Left ventricle myocardium inferior (tissue), 1 donor: ENCODE results near the gene TACSTD2. TPM values are rescaled to one million over a fixed set of nuclear protein-coding genes. Genes with fewer than 3 reads are reported as not detected.

Source experiments
- DNase-seq: peaks from one replicate; pipeline ENCODE4 v3.0.0-alpha.2; 2020
- H3K27ac ChIP-seq: fragments of 200-600 bp; replicated peaks from 2 replicates; pipeline ENCODE4 v1.8.0; 2021
- H3K27me3 ChIP-seq: fragments of 200-600 bp; 2 replicates; pipeline ENCODE4 v1.8.0; 2021; ENCODE audit warnings: low read depth
- H3K36me3 ChIP-seq: fragments of 200-600 bp; 2 replicates; pipeline ENCODE4 v1.8.0; 2021
- H3K4me1 ChIP-seq: fragments of 200-600 bp; 2 replicates; pipeline ENCODE4 v1.8.0; 2021
- H3K4me3 ChIP-seq: fragments of 200-600 bp; 2 replicates; pipeline ENCODE4 v1.8.0; 2021; ENCODE audit warnings: mild to moderate bottlenecking, moderate library complexity
- H3K9me3 ChIP-seq: fragments of 200-600 bp; replicated peaks from 2 replicates; pipeline ENCODE4 v1.8.0; 2021
- CTCF ChIP-seq: fragments of 200-600 bp; IDR thresholded peaks from 2 replicates; pipeline ENCODE4 v1.8.0; 2021; ENCODE audit warnings: antibody characterized with exemption, mild to moderate bottlenecking, borderline replicate concordance
- intact Hi-C: fragments of 100-400 bp; cut with micrococcal nuclease; formaldehyde crosslinking; loops from one replicate; pipeline ENCODE4 v1.11.0; 2022
- total RNA-seq: library from RNA; stranded (reverse); fragmentation: NEBNext Ultra II Directional; extraction: Animal tissue kit (Norgen Biotek cat#: 25700); gene quantifications from one replicate; pipeline ENCODE4 v1.2.1, GENCODE V29; 2021
- donor health status: DM: no; HTN: yes; CAD: no; lungs with severe emphysema.

TACSTD2 gene
- total RNA-seq, 1 donor from 2014 or later, result 0.16 TPM

GRCh38 chr1:58596631-58597052 lies 19.6 kb upstream of the TACSTD2 start:
- no peaks in the 10 kb centered on the region for H3K27me3 ChIP-seq
- no peak for TF ChIP-seq CTCF
- intact Hi-C loops, result no loop called here
- H3K4me1 ChIP-seq, result peaks cover 23% of the 10 kb centered on the region
- no peak for DNase-seq
- H3K27ac ChIP-seq, result no peak overlapping the region
- no peaks in the 10 kb centered on the region for H3K36me3 ChIP-seq
- no peaks in the 10 kb centered on the region for H3K9me3 ChIP-seq
- H3K4me3 ChIP-seq, result no peak overlapping the region

- Histone ChIP-seq H3K27ac (no peak overlapping the region), H3K9me3 (no peaks in the 10 kb centered on the region), H3K27me3 (no peaks in the 10 kb centered on the region), H3K36me3 (no peaks in the 10 kb centered on the region), H3K4me3 (no peak overlapping the region), H3K4me1 (peaks cover 24% of the 10 kb centered on the region)
- DNase-seq, result no peak
- no peak for TF ChIP-seq CTCF
- intact Hi-C loops, result no loop called here
Observed at GRCh38 chr1:58594546-58594945, 17.5 kb upstream of the TACSTD2 start.

GRCh38 chr1:58592522-58593134 lies 15.6 kb upstream of the TACSTD2 start:
- no peak for TF ChIP-seq CTCF
- H3K27ac ChIP-seq, result no peak overlapping the region
- no peaks in the 10 kb centered on the region for H3K9me3 ChIP-seq
- no peaks in the 10 kb centered on the region for H3K36me3 ChIP-seq
- intact Hi-C loops, result no loop called here
- peak; percentile 57 for DNase-seq
- peaks cover 6% of the 10 kb centered on the region for H3K27me3 ChIP-seq
- H3K4me1 ChIP-seq, result peaks cover 24% of the 10 kb centered on the region
- H3K4me3 ChIP-seq, result no peak overlapping the region

- Histone ChIP-seq H3K27ac (no peak overlapping the region), H3K4me1 (peaks cover 18% of the 10 kb centered on the region), H3K36me3 (no peaks in the 10 kb centered on the region), H3K9me3 (no peaks in the 10 kb centered on the region), H3K27me3 (peaks cover 6% of the 10 kb centered on the region), H3K4me3 (no peak overlapping the region)
- no peak for DNase-seq
- TF ChIP-seq CTCF, result no peak
- intact Hi-C loops, result no loop called here
Observed at GRCh38 chr1:58591806-58592205, 14.8 kb upstream of the TACSTD2 start.

GRCh38 chr1:58590019-58590418 lies 13.0 kb upstream of the TACSTD2 start:
- no peaks in the 10 kb centered on the region for H3K9me3 ChIP-seq
- no peak for DNase-seq
- no peak overlapping the region for H3K27ac ChIP-seq
- peaks cover 6% of the 10 kb centered on the region for H3K27me3 ChIP-seq
- no peak for TF ChIP-seq CTCF
- no peaks in the 10 kb centered on the region for H3K36me3 ChIP-seq
- no peak overlapping the region for H3K4me3 ChIP-seq
- peaks cover 16% of the 10 kb centered on the region for H3K4me1 ChIP-seq
- intact Hi-C loops, result no loop called here
